Pons (tissue), 1 donor: ENCODE measurements around the gene COQ4.
A peak's percentile ranks its signal among the peaks of the same experiment; 100 is the strongest.
"Not testable (repeated sequence)": the region's sequence is repeated elsewhere in the genome, so short reads cannot be mapped to it uniquely, and the experiment has no call there.

Source experiments
- DNase-seq: peaks from one replicate; pipeline ENCODE4 v3.0.0-alpha.2; 2016; ENCODE audit warnings: low spot score

The COQ4 gene

GRCh38 chr9:128298535-128299482, 23.8 kb upstream of the COQ4 start:
- DNase-seq, result no peak

- no peak for DNase-seq
These were observed 18.3 kb upstream of the COQ4 start for GRCh38 chr9:128304136-128304970.

- no peak for DNase-seq
These were observed 17.7 kb upstream of the COQ4 start for GRCh38 chr9:128304971-128305288.

DNA sequence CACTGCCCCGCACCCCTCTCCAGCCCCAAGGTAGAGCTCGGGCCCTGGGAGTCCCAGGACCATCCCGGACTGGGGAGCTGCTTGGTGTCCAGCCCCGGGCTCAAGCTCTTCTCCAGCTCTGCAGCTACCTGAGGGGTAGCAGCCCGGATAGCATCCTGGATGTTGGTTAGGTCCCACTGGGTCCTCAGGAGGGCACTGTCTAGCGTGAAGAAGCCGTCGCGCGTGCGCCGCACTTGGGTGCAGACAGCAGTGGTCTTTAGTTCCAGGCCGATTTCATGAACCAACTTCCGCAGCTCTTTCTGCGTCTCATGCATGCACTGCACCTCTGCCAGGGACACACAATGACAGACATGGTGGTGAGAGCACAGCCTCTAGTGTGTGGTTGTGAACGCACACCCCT, 13.1 kb upstream of the COQ4 start:
- DNase-seq, result no peak

DNA sequence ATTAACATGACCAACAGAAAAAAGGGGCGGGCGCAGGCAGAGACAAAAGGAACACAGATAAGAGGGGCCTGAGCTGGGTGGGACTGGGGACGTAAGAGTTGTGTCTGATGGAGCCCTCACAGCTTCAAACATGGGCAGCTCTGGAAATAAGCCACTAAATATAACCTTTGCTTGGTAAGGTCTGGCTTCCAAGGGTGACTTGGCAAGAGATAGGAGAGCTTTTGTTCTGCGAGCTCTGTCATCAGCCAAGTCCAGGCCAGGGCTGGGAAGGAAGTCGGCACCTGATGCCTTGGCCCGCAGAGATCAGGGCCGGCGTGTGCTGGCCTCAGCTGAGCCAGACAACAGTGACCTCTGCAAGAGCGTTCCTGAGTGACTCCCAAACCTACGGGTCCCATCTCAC, 12.2 kb upstream of the COQ4 start:
- DNase-seq, result peak; percentile 69

- DNase-seq, result no peak
These were observed 7.9 kb upstream of the COQ4 start for GRCh38 chr9:128314697-128315096.

GRCh38 chr9:128316421-128316820, 6.2 kb upstream of the COQ4 start:
- DNase-seq, result peak; percentile 97

DNA sequence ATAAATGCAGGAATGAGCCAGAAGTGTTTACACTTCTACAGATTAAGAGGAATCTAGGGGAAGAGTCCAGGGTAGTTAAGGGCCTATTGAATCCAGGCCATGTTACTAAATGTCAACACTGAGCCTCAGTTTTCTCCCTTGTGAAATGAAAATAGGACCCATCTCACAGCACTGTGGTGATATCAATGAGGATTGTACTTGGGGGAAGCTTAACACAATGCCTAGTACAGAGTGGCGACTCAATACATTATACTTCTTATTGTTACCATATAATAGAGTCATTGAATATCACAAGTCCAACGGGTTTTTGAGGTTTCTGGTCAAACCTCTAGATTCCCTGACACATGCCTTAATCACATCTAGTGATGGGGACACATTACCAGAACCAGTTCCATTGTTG, 5.0 kb upstream of the COQ4 start:
- peak; percentile 79 for DNase-seq

- no peak for DNase-seq
These were observed 1.3 kb upstream of the COQ4 start for GRCh38 chr9:128321343-128321742.

DNA sequence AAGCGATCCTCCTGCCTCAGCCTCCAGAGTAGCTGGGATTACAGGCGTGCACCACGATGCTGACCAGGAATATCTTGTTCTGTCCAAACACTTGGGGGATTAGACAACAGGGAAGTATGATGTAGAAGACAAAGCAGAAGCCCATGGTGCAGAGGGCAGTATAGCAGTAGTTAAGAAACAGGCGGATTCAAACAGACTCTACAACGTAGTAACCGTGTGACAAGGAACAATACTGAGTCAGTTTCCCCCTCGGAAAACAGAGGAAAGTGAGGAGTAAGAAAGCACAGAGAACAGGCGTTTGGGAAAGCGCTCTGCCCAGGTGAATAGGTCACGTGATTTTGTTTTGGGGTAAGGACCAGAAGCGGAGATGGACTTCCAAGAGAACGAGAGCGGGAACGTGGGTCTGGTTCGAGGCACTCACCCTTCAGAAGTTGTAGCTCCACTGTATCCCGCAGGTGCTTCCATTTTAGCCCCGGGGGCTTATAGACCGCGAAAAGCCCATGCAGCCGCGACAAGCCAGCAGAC, 698 bp upstream of the COQ4 start:
- DNase-seq, result no peak

DNA sequence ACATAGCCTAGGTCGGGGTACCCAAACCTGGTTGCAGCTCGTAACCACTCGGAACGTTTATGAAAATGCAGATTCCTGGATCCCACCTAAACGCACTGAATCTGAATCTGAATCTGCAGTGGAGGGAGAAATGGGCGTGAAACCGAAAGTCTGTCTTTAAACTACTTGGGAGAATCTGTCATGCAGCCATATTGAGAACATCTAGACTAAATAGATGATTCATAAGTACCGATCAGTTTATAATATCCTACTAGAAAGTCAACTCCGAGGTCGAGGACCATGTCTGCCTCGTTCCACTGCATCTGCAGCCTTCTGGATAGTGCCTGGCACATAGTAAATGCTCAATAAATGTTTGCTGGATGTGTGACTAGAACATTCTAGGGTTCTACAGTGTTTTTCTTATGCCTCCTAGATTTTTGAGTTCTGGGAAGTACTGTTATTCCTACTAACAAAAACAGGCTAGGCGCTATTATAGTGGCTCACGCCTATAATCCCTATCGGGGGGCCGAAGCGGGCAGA, 632 bp downstream of the COQ4 start:
- no peak for DNase-seq

DNA sequence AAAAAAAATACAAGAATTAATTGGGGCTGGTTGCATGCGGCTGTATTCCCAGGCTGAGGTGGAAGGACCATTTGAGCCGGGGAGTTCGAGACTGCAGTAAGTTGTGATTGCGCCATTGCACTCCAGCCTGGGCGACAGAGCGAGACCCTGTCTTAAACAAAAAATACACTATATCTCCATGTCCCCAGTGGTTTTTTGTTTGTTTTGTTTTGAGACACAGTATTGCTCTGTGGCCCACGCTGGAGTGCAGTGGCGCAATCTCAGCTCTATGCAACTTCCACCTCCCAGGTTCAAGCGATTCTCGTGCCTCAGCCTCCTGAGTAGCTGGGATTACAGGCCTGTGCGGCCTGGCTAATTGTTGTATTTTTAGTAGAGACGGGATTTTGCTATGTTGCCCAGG, 1.2 kb downstream of the COQ4 start:
- DNase-seq, result no peak

DNA sequence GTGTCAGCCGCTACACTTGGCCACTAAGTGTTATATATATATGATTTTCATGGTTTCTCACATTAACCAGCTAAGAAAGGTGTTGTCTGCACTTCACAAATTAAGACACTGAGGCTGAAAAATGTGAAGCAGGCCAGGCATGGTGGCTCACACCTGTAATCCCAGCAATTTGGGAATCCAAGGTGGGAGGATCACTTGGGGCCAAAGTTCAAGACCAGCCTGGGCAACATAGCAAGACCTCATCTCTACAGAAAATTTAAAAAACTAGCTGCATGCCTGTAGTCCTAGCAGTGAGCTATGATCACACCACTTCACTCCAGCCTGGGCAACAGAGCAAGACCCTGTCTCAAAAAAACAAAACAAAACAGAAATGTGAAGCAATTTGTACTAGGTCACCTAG, 1.8 kb downstream of the COQ4 start:
- DNase-seq, result no peak

DNA sequence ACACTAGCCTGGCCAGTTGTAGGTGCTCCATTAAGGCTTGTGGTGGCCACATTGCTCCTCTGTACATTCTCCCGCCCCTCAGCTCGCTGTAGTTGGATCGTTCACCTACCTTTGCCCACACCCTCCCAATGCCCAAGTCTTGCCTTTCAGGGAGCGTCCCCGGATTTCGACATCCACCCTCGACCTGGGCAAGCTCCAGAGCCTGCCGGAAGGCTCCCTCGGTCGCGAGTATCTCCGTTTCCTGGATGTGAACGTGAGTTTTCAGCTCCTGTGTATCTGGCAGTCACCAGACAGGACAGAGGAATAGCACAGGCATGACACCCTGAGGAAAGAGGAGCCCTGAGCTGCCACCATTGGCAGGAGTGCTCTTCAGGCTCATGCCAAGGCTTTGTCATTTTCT, 3.0 kb downstream of the COQ4 start:
- DNase-seq, result no peak

DNA sequence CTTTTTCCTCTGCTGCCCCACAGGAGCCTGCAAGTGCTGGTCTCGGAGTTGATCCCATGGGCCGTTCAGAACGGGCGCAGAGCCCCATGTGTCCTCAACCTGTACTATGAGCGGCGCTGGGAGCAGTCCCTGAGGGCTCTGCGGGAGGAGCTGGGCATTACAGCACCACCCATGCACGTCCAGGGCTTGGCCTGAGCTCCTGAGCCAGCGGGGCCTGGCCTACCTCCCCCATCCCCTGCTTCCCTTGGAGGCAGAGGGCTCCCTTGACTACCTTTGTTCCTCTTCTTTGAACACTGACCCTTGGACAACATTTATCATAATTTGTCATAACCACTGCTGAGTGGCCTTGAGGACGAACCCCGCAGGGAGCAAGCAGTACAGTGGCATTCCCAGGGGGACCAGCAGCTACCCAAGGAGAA, 10.8 kb downstream of the COQ4 start:
- no peak for DNase-seq

- DNase-seq, result no peak
These were observed 12.5 kb downstream of the COQ4 start for GRCh38 chr9:128335161-128335560.

DNA sequence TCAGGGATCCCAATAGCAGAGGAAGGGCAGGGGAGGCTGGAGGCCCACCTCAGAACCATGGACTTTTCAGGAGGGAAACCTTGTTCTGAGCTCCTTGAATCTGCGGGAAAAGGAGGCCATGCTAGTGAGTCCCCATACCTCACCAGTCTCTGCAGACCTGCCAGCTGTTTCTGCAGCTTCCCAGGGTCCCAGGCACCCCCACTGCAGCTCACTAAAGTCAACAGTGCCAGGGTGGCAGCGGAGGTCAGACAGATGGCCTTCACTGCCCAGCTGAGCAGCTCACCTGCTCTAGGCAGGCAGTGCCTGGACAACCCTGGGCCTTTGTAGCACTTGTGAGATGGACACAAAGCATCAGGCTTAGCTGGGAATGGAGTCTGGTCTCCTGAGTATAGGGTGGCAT, 13.3 kb downstream of the COQ4 start:
- no peak for DNase-seq

DNA sequence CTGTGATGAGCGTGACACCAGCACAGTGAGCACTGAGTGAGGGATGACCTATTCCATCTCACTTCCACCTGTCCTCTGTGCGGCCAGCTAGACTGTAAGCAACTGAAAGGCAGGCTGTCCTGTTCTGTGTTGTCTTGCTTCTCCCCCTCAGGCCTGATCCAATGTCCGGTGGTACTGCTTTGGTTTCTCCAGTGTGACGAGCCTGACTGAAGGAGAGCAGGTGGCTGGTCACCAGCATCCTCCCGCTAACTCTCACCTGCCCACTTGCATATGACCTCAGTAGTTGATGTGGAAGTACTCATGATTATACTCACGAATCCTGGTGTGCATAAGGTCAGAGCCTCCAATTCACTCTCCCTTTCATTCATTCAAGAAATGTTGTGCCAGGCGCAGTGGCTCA, 15.3 kb downstream of the COQ4 start:
- DNase-seq, result no peak

GRCh38 chr9:128338852-128339614, 16.4 kb downstream of the COQ4 start:
- DNase-seq, result not testable (repeated sequence)

GRCh38 chr9:128339761-128340690, 17.4 kb downstream of the COQ4 start, which contains the start of gene SLC27A4:
TSS of gene SLC27A4 (plus strand) at chr9:128340527. CDS start at chr9:128343133, 2,606 bp downstream.
- DNase-seq, result peak; percentile 40
